Stimulated activated CD8-positive, alpha-beta memory T cell treated with anti-CD3 and anti-CD28 coated beads, Interleukin-2, amount 100 ng/mL, for 48 hours (primary cell): Measurements from ENCODE around the gene PRIM1.
"Not testable (repeated sequence)": the region's sequence is repeated elsewhere in the genome, so short reads cannot be mapped to it uniquely, and the experiment has no call there.

Experiments
- DNase-seq, 2 donors: peaks; one replicate each; pipeline ENCODE4 v3.0.0-alpha.2; 2020; ENCODE audit warnings: low read depth in 2 of 2

The PRIM1 gene

GRCh38 chr12:56760460-56760859 lies 8.3 kb upstream of the PRIM1 start:
- DNase-seq = no peak

GRCh38 chr12:56759263-56759908 lies 7.3 kb upstream of the PRIM1 start:
- DNase-seq = no peak

DNA sequence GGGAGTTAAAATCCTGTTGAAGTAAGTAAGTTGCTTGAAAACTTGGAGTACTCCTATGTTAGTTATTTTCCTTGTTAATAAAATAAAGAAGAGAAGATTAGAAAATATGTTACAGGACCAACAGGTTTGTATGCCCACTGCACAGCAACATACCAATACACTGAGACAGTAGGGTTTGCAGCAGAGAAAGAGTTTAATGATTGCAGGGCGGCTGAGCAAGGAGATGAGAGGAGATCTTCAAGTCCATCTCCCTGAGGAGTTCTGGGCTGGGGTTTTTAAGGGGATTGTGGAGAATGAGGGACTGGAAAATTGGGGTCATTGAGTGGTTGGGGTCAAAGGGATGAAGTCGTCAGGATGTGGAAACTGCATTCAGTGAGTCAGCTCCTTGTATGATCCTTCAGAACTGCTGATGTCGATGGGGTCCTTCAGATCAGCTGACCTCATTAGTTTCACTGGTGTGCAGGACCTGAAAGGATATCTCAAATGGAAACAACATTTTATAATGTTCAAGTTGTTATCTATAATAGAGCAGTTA lies 6.7 kb upstream of the PRIM1 start:
- DNase-seq = no peak

DNA sequence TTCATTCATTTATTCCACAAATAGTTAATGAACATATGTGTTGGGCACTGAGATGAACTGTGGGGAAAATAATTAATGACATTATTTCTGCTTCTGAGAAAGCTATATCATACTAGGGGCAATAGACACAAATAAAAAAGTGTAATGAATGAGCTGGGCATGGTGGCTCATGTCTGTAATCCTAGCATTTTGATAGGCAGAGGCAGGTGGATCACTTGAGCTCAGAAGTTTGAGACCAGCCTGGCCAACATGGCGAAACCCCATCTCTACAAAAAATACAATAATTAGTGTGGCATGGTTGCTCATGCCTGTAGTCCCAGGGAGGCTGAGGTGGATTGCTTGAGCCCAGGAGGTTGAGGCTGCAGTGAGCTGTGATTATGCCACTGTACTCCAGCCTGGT lies 5.8 kb upstream of the PRIM1 start:
- DNase-seq = not testable (repeated sequence)

DNA sequence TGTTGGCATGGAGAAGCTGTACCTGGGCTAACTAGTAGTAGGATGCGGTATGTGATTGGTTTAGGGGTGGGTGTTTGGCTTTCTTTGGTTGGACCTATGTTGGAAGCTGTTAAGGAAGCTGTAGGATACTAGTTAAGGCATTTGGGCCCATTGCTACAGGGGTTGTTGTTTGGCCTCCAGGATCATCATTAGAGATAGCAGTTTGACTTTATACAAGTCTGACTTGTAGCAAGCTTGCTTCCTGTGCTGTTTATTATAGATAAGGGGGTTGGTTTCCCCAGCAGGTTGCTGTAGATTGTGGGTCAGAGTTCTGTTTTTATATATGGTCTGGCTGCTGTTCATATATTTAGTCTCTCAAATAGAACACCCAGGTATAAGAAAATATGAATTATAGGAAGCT lies 1.4 kb upstream of the PRIM1 start:
- no peak for DNase-seq

DNA sequence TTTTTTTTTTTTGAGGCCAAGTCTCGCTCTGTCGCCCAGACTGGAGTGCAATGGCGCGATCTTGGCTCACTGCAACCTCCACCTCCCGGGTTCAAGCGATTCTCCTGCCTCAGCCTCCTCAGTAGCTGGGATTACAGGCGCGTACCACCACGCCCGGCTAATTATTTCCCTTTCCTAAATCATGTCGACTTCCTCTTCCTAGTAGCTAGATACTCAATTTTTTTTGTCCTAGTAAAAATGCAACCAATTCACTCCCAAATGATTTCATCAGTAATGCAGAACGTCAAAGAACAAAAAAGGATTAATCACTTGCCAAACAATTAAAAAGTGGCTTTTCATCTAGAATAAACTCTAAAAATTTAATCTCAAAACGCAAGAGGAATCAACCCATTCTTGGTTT lies 1.5 kb downstream of the PRIM1 start:
- DNase-seq = not testable (repeated sequence)

GRCh38 chr12:56749853-56750252 lies 2.3 kb downstream of the PRIM1 start:
- DNase-seq = no peak

DNA sequence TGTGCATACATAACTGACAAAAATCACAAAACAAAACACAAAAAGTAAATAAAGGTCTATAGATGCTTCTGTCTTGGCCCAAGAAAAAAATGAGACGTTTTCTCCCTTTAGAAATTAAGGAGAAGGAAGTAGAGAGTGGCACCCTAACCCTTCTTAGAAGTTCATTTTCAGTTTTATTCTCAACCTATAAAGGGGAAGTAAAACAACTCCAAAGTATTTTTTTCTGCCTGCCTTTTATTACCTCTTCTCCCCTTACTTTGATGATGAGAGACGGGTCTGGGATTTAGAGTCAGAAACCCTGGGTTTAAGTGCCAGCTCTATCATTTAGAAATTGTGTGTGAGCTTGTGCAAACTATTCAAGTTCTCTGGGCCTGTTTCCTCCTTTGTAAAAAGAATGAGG lies 2.8 kb downstream of the PRIM1 start:
- DNase-seq = no peak

GRCh38 chr12:56728139-56728861 lies 23.8 kb downstream of the PRIM1 start:
- no peak for DNase-seq

DNA sequence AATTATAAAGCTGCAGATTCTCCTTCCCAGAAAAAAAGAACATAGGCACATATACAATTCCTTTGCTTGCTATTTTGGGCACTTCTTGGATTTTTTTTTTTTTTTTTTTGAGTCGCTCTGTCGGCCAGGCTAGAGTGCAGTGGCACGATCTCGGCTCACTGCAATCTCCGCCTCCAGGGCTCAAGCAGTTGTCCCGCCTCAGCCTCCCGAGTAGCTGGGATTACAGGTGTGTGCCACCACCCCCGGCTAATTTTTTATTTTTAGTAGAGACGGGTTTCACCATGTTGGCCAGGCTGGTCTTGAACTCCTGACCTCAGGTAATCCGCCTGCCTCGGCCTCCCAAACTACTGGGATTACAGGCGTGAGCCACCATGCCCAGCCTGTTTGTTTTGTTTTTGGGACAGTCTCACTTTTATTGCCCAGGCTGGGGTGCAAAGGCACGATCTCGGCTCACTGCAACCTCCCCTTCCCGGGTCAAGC lies 25.9 kb downstream of the PRIM1 start:
- not testable (repeated sequence) for DNase-seq

GRCh38 chr12:56725723-56726102 lies 26.4 kb downstream of the PRIM1 start:
- no peak for DNase-seq

GRCh38 chr12:56724972-56725722 lies 27.0 kb downstream of the PRIM1 start, which contains the start of gene NACA:
Gene NACA (minus strand): TSS chr12:56725299. CDS start chr12:56724521, 778 bp downstream.
- DNase-seq = peak; percentile 97 to 98

DNA sequence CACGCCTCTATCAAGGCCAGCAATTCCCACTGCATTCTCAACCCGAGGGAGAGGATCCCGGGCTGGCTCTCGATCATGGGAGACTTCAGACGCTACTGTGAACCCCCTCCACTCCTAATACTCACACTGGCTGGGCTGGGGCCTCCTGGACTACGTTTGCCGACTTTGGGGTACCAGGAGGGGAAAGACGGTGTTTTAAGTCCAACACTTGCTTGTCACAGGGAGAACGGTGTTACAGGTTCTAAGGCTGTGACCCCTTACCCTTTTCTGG lies 27.5 kb downstream of the PRIM1 start:
- DNase-seq = no peak

DNA sequence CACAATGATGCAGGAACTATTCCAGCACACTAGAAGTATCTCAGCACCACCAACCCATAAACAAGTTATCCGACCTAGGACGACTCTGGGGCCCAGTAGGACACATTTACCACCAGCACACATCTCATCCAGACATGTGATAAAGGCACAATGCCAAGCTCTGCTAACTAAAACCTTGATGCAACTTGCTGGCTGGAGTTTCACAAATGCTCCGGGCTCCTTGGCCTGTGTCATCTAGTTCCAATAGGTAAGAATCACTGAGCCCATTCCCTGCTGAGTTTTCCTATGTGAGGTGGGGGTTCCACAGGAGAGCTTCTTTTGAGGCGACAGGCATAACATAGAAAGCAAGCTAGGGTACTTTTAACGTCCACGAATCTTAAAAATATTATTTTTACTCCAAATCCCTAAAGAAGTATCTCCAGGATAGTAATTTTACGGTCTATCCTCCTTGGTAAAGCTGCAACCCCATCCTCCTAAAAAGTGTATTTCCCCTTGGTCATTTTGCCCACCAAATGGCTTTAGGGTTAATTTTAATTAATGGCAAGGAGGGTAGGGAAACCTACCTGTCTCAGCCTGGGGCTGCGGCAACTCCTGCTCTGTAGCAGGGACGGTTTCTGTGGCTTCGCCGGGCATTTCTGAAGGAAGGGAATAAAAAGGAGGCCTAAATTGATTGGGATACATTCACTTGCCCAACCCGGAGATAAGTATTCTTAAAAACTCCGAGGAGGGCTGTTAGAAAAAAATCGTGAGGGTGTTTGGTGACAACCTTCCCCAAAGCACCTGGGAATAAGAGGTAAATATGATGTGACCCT lies 28.0 kb downstream of the PRIM1 start:
- DNase-seq = no peak

- no peak for DNase-seq
Observed at GRCh38 chr12:56723352-56723751, 28.8 kb downstream of the PRIM1 start.

DNA sequence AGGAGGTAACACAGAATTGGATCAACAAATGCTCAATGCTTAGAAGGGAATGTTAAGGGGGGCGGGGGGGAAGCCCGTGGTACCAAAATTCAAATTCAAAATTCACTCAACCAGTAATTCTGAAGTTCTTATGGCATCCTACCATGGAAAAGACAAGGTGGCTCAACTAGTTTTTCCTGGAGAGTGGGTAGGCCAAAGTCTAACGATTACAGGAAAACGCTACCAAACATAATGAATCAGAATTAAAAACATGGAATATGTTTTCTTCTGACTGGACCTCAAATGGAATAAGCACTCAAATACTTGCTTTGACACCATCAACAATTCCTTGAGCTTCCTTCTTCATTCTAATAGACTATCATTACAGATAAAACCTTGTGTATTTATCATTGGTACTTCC lies 29.3 kb downstream of the PRIM1 start:
- no peak for DNase-seq

DNA sequence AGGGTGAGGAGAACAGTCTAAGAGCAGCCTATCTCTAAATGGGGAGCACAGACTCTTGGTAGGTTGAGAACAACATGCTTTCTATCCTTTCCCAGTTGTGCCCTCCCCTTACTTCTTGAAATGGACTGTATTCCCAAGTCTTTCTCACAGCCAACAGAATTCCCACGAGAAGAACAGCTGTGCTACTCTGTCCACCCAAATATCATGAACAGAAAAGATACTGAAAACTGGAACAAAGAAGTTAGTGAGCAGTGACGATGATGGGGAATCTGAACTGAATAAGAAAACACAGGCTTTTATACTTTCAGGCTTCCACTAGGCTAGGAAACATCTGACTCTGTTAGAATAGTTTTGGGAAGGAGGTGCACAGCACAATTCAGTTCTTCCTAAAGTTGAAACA lies 30.4 kb downstream of the PRIM1 start:
- DNase-seq = no peak

DNA sequence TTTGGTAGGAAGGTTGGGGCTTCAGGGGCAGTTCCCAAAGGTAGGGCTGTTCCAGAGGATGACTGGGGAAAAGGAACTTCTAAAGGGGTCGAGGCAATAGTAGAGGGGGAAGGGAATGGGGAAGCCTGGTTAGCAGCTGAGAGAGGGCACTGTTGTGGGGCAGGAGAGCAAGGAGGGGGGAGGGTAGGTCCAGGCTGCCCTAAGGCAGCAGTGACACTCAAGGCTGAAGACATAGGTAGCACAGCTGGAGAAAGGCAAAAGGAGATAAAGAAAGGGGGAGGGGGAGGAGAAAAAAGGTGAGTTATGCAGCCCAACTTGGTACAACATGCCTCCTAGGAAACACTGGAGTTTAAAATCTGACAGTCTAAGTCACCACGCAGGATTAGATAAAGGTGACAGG lies 30.9 kb downstream of the PRIM1 start:
- no peak for DNase-seq

- no peak for DNase-seq
Observed at GRCh38 chr12:56720731-56721151, 31.4 kb downstream of the PRIM1 start.

GRCh38 chr12:56719056-56719455 lies 33.1 kb downstream of the PRIM1 start:
- no peak for DNase-seq

GRCh38 chr12:56718636-56719035 lies 33.5 kb downstream of the PRIM1 start:
- no peak for DNase-seq

DNA sequence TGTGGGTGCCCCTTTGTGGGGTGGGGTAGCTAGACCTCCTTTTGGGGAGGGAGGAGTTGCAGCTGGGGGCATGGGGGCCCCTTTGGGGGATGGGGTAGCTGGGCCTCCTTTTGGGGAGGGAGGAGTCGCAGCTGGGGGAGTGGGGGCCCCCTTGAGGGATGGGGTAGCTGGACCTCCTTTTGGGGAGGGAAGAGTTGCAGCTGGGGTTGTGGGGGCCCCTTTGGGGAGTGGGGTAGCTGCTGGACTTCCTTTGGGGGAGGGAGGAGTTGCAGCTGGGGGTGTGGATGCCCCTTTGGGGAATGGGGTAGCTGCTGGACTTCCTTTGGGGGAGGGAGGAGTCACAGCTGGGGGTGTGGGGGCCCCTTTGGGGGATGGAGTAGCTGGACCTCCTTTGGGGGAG lies 34.0 kb downstream of the PRIM1 start:
- no peak for DNase-seq
